Inflammatory macrophage treated with lipopolysaccharide for 4 hours (primary cell): ENCODE results near the gene SNCAIP.
A peak's percentile ranks its signal among the peaks of the same experiment; 100 is the strongest.

Experiments used
- DNase-seq: peaks from one replicate; pipeline ENCODE4 v3.0.0-alpha.2; 2020

Gene SNCAIP

GRCh38 chr5:122401976-122402725, 90.1 kb downstream of the SNCAIP start:
- no peak for DNase-seq

GRCh38 chr5:122402955-122403685, 91.1 kb downstream of the SNCAIP start:
- no peak for DNase-seq

GRCh38 chr5:122404018-122404417, 92.0 kb downstream of the SNCAIP start:
- no peak for DNase-seq

- DNase-seq = no peak
These were observed 92.8 kb downstream of the SNCAIP start for GRCh38 chr5:122404653-122405362.

GRCh38 chr5:122405751-122406150, 93.7 kb downstream of the SNCAIP start:
- DNase-seq = no peak

- DNase-seq = no peak
These were observed 94.1 kb downstream of the SNCAIP start for GRCh38 chr5:122406181-122406580.

GRCh38 chr5:122408592-122409224, 96.7 kb downstream of the SNCAIP start:
- DNase-seq = no peak

GRCh38 chr5:122412966-122413365, 100.9 kb downstream of the SNCAIP start:
- DNase-seq = no peak

- DNase-seq = no peak
These were observed 101.7 kb downstream of the SNCAIP start for GRCh38 chr5:122413722-122414121.

GRCh38 chr5:122415030-122415800, 103.2 kb downstream of the SNCAIP start:
- peak; percentile 25 for DNase-seq

- DNase-seq = no peak
These were observed 103.7 kb downstream of the SNCAIP start for GRCh38 chr5:122415801-122416120.

GRCh38 chr5:122419142-122419894, 107.3 kb downstream of the SNCAIP start:
- DNase-seq = no peak

- no peak for DNase-seq
These were observed 108.1 kb downstream of the SNCAIP start for GRCh38 chr5:122420091-122420490.

- DNase-seq = no peak
These were observed 108.7 kb downstream of the SNCAIP start for GRCh38 chr5:122420537-122421236.

- DNase-seq = no peak
These were observed 109.5 kb downstream of the SNCAIP start for GRCh38 chr5:122421374-122422079.

- no peak for DNase-seq
These were observed 111.2 kb downstream of the SNCAIP start for GRCh38 chr5:122423221-122423620.

GRCh38 chr5:122424132-122424531, 112.1 kb downstream of the SNCAIP start:
- no peak for DNase-seq

- DNase-seq = no peak
These were observed 114.3 kb downstream of the SNCAIP start for GRCh38 chr5:122426301-122426700.

- no peak for DNase-seq
These were observed 115.6 kb downstream of the SNCAIP start for GRCh38 chr5:122427621-122428020.

- no peak for DNase-seq
These were observed 117.7 kb downstream of the SNCAIP start for GRCh38 chr5:122429545-122430318.
